B cell (primary cell): ENCODE data around the gene ITPR2.

Source experiments
- EZH2 ChIP-seq: IDR thresholded peaks from 2 replicates; pipeline ENCODE4 v1.6.1; 2012; ENCODE audit warnings: borderline replicate concordance, low read depth, mild to moderate bottlenecking, moderate library complexity, low read length; ENCODE audit not compliant: insufficient read depth, poor library complexity, severe bottlenecking
- TF ChIP-seq, protein P1 (sequence below): fragments of 200-600 bp; IDR thresholded peaks from one replicate; pipeline ENCODE4 v1.8.0; 2022; ENCODE audit warnings: antibody characterized with exemption, mild to moderate bottlenecking

DNA sequence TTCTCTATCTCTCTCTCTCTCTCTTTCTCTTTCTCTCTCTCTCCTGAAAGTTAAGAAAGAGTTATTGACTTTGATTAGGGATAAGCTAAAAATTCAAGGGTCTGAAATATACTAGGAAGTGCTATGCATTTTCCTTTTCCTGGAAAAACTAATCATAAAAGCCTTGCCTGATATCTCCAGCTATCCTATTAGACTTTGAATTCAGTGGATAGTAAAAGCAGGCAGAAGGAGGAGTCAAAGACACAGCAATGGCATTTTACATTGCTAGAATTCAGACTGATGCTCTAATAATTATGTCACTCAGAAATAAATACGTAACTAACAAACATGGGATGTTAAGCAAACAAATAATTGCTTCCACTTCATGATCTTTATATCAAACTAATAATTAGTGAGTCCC, 365.6 kb downstream of the ITPR2 start:
- TF ChIP-seq, protein P1, sequence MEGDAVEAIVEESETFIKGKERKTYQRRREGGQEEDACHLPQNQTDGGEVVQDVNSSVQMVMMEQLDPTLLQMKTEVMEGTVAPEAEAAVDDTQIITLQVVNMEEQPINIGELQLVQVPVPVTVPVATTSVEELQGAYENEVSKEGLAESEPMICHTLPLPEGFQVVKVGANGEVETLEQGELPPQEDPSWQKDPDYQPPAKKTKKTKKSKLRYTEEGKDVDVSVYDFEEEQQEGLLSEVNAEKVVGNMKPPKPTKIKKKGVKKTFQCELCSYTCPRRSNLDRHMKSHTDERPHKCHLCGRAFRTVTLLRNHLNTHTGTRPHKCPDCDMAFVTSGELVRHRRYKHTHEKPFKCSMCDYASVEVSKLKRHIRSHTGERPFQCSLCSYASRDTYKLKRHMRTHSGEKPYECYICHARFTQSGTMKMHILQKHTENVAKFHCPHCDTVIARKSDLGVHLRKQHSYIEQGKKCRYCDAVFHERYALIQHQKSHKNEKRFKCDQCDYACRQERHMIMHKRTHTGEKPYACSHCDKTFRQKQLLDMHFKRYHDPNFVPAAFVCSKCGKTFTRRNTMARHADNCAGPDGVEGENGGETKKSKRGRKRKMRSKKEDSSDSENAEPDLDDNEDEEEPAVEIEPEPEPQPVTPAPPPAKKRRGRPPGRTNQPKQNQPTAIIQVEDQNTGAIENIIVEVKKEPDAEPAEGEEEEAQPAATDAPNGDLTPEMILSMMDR = no peak
- TF ChIP-seq EZH2 = no peak
